Neural cell (in vitro differentiated cells): ENCODE results near the gene HOXC12. TPM values are rescaled to one million over a fixed set of nuclear protein-coding genes. Genes with fewer than 3 reads are reported as not detected.
A peak's percentile ranks its signal among the peaks of the same experiment; 100 is the strongest.

Experiments used
- H2AFZ ChIP-seq: fragments of 200-600, 300-800 bp; sonication (generic), shearing (Covaris generic); 2 replicates; pipeline ENCODE4 v1.6.0; 2014; ENCODE audit warnings: low read depth, mild to moderate bottlenecking, antibody characterized with exemption, low read length, moderate library complexity
- H3F3A ChIP-seq: fragments of 200-600 bp; shearing (Covaris generic); 2 replicates; pipeline ENCODE4 v1.6.1; 2016; ENCODE audit warnings: mild to moderate bottlenecking, moderate library complexity, mixed read lengths, antibody characterized with exemption, low read length; ENCODE audit not compliant: insufficient read depth, poor library complexity, severe bottlenecking
- H3K27ac ChIP-seq: fragments of 200-600, 300-800 bp; sonication (generic), shearing (Covaris generic); 2 replicates; pipeline ENCODE4 v1.5.1; 2014; ENCODE audit warnings: mild to moderate bottlenecking, low read length, moderate library complexity
- H3K27me3 ChIP-seq: fragments of 300-800, 200-600 bp; sonication (generic), shearing (Covaris generic); 2 replicates; pipeline ENCODE4 v1.6.0; 2014; ENCODE audit warnings: mild to moderate bottlenecking, low read depth, low read length, moderate library complexity; ENCODE audit not compliant: insufficient read depth
- H3K36me3 ChIP-seq: fragments of 300-800, 200-600 bp; sonication (generic), shearing (Covaris generic); 2 replicates; pipeline ENCODE4 v1.5.1; 2014; ENCODE audit warnings: mild to moderate bottlenecking, antibody characterized with exemption, low read length, moderate library complexity; ENCODE audit not compliant: insufficient read depth
- H3K4me2 ChIP-seq: fragments of 300-800, 200-600 bp; sonication (generic), shearing (Covaris generic); 2 replicates; pipeline ENCODE4 v1.6.0; 2014; ENCODE audit warnings: mild to moderate bottlenecking, low read length
- H3K4me3 ChIP-seq: fragments of 300-800, 200-600 bp; sonication (generic), shearing (Covaris generic); 2 replicates; pipeline ENCODE4 v1.5.1; 2014; ENCODE audit warnings: mild to moderate bottlenecking, low read length, moderate library complexity
- H3K79me2 ChIP-seq: fragments of 200-600 bp; shearing (Covaris generic); replicated peaks from 2 replicates; pipeline ENCODE4 v1.6.0; 2014; ENCODE audit warnings: mild to moderate bottlenecking, low read length, moderate library complexity; ENCODE audit not compliant: insufficient read depth
- H3K9ac ChIP-seq: fragments of 300-800, 200-600 bp; sonication (generic), shearing (Covaris generic); 2 replicates; pipeline ENCODE4 v1.6.1; 2016; ENCODE audit warnings: mild to moderate bottlenecking, low read length, mixed read lengths
- H3K9me2 ChIP-seq: fragments of 200-600 bp; shearing (Covaris generic); 2 replicates; pipeline ENCODE4 v1.6.1; 2016; ENCODE audit warnings: mild to moderate bottlenecking, low read length, mixed read lengths; ENCODE audit not compliant: insufficient read depth
- H3K9me3 ChIP-seq: fragments of 200-600, 300-800 bp; sonication (generic), shearing (Covaris generic); 2 replicates; pipeline ENCODE4 v1.6.1; 2016; ENCODE audit warnings: mild to moderate bottlenecking, mixed run types, low read length, moderate library complexity, mixed read lengths
- H4K20me1 ChIP-seq: fragments of 200-600 bp; shearing (Covaris generic); 2 replicates; pipeline ENCODE4 v1.6.1; 2016; ENCODE audit warnings: mild to moderate bottlenecking, mixed run types; ENCODE audit not compliant: insufficient read depth
- EZH2 ChIP-seq: fragments of 200-600, 300-800 bp; shearing (Covaris generic), sonication (generic); IDR thresholded peaks from 2 replicates; pipeline ENCODE4 v1.6.1; 2014; ENCODE audit warnings: antibody characterized with exemption, low read length, borderline replicate concordance, mild to moderate bottlenecking; ENCODE audit not compliant: insufficient read depth, poor library complexity, severe bottlenecking
- MXI1 ChIP-seq: fragments of 450-650 bp; conservative IDR thresholded peaks from 2 replicates; pipeline ENCODE4 v1.6.1; 2014; ENCODE audit warnings: antibody characterized with exemption, mild to moderate bottlenecking; ENCODE audit not compliant: poor library complexity, severe bottlenecking
- RAD21 ChIP-seq: fragments of 450-650 bp; conservative IDR thresholded peaks from 2 replicates; pipeline ENCODE4 v1.6.1; 2014; ENCODE audit warnings: antibody characterized with exemption, mild to moderate bottlenecking, moderate library complexity
- SMC3 ChIP-seq: fragments of 450-650 bp; conservative IDR thresholded peaks from 2 replicates; pipeline ENCODE4 v1.6.1; 2014; ENCODE audit warnings: antibody characterized with exemption, mild to moderate bottlenecking, moderate library complexity; ENCODE audit not compliant: poor library complexity
- TAF1 ChIP-seq: IDR thresholded peaks from 2 replicates; pipeline ENCODE4 v1.6.1; 2012; ENCODE audit warnings: low read depth
- polyA plus RNA-seq: library from polyadenylated mRNA; depleted of rRNA; stranded (reverse); fragments of >200 nt; gene quantifications from 2 replicates; pipeline ENCODE4 v1.2.3, GENCODE V29; 2014
- TF ChIP-seq, protein P1 (sequence below): IDR thresholded peaks from 2 replicates; pipeline ENCODE4 v1.6.1; 2012; ENCODE audit warnings: borderline replicate concordance

The HOXC12 gene
- polyA plus RNA-seq, 1 donor from 2014 or later, result not detected

DNA sequence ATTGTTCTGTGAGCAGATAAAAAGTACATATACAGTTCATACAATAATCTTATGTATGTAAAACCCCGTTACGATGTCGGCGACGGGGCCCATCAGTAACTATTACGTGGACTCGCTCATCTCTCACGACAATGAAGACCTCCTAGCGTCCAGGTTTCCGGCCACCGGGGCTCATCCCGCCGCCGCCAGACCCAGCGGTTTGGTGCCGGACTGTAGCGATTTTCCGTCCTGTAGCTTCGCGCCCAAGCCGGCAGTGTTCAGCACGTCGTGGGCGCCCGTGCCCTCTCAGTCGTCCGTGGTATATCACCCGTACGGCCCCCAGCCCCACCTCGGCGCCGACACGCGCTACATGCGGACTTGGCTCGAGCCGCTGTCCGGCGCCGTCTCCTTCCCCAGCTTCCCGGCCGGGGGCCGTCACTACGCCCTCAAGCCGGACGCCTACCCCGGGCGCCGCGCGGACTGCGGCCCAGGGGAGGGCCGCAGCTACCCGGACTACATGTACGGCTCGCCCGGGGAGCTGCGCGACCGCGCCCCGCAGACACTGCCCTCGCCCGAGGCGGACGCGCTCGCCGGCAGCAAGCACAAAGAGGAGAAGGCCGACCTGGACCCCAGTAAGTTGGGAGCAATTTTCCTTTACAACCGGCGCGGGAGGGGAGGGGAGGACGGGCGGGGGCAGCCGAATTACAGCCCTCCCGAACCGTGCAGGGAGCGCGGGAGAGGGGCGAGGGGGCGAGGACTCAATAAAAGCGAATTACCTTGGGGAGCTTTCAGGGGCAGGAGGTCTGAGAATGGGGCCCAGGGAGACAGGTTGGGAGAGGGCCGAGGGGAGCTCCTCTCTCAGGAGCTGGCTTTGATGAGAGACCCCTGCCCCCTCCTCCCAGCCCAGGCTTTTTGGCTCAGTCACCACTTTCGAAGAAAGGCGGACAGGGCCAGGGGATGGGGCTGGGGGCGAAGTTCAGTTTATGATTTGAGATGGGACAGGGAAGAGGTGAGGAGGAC is 45.7 kb downstream of the HOXC12 start, which contains the start of gene HOXC9:
HOXC9 (plus strand) TSS at position 46 of the 999 bp plus-strand sequence; CDS start at position 74, 28 bp downstream.
- no peaks in the 10 kb centered on the region for H3K36me3 ChIP-seq
- H4K20me1 ChIP-seq, result no peaks in the 10 kb centered on the region
- no peak within 1 kb of the TSS for H3K4me2 ChIP-seq
- no peaks in the 10 kb centered on the region for H3K9me2 ChIP-seq
- no peak within 1 kb of the TSS for H3K9ac ChIP-seq
- no peaks in the 10 kb centered on the region for H3K79me2 ChIP-seq
- H3F3A ChIP-seq, result no peaks in the 10 kb centered on the region
- no peaks in the 10 kb centered on the region for H3K9me3 ChIP-seq
- no peak within 1 kb of the TSS for H3K27ac ChIP-seq
- TF ChIP-seq MXI1, result no peak
- peak; percentile 79 for TF ChIP-seq EZH2
- peak within 1 kb of the TSS; percentile 31 for H3K4me3 ChIP-seq
- H2AFZ ChIP-seq, result no peak within 1 kb of the TSS
- H3K27me3 ChIP-seq, result peaks cover 100% of the 10 kb centered on the region

GRCh38 chr12:54001283-54002187 is 46.8 kb downstream of the HOXC12 start:
- Histone ChIP-seq H3K79me2 (no peaks in the 10 kb centered on the region), H3K4me2 (no peak overlapping the region), H4K20me1 (no peaks in the 10 kb centered on the region), H3K4me3 (no peak overlapping the region), H3K9me2 (no peaks in the 10 kb centered on the region), H3K27me3 (peaks cover 100% of the 10 kb centered on the region), H3K27ac (no peak overlapping the region), H2AFZ (no peak overlapping the region), H3K9ac (no peak overlapping the region), H3K9me3 (no peaks in the 10 kb centered on the region), H3F3A (no peaks in the 10 kb centered on the region), H3K36me3 (no peaks in the 10 kb centered on the region)
- no peak for TF ChIP-seq TAF1
- no peak for TF ChIP-seq EZH2
- TF ChIP-seq MXI1, result no peak
- TF ChIP-seq, protein P1, sequence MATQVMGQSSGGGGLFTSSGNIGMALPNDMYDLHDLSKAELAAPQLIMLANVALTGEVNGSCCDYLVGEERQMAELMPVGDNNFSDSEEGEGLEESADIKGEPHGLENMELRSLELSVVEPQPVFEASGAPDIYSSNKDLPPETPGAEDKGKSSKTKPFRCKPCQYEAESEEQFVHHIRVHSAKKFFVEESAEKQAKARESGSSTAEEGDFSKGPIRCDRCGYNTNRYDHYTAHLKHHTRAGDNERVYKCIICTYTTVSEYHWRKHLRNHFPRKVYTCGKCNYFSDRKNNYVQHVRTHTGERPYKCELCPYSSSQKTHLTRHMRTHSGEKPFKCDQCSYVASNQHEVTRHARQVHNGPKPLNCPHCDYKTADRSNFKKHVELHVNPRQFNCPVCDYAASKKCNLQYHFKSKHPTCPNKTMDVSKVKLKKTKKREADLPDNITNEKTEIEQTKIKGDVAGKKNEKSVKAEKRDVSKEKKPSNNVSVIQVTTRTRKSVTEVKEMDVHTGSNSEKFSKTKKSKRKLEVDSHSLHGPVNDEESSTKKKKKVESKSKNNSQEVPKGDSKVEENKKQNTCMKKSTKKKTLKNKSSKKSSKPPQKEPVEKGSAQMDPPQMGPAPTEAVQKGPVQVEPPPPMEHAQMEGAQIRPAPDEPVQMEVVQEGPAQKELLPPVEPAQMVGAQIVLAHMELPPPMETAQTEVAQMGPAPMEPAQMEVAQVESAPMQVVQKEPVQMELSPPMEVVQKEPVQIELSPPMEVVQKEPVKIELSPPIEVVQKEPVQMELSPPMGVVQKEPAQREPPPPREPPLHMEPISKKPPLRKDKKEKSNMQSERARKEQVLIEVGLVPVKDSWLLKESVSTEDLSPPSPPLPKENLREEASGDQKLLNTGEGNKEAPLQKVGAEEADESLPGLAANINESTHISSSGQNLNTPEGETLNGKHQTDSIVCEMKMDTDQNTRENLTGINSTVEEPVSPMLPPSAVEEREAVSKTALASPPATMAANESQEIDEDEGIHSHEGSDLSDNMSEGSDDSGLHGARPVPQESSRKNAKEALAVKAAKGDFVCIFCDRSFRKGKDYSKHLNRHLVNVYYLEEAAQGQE, result no peak
- no peak for TF ChIP-seq SMC3
- TF ChIP-seq RAD21, result no peak
